Hepatocyte (in vitro differentiated cells): ENCODE measurements around the gene CENPB. TPM values are rescaled to one million over a fixed set of nuclear protein-coding genes. Genes with fewer than 3 reads are reported as not detected.

Experiments
- DNase-seq: peaks from one replicate; pipeline ENCODE4 v3.0.0-alpha.2; 2016; ENCODE audit warnings: low spot score
- H2AFZ ChIP-seq: fragments of 200-600 bp; sonication (generic); 2 replicates; pipeline ENCODE4 v1.6.0; 2016; ENCODE audit warnings: antibody characterized with exemption, mild to moderate bottlenecking
- H3K27ac ChIP-seq: fragments of 200-600 bp; sonication (generic); 2 replicates; pipeline ENCODE4 v1.5.1; 2016; ENCODE audit warnings: mild to moderate bottlenecking
- H3K27me3 ChIP-seq: fragments of 200-600 bp; sonication (generic); 2 replicates; pipeline ENCODE4 v1.6.1; 2016
- H3K36me3 ChIP-seq: fragments of 200-600 bp; sonication (generic); replicated peaks from 2 replicates; pipeline ENCODE4 v1.5.1; 2016; ENCODE audit warnings: low read depth; ENCODE audit not compliant: insufficient read depth
- H3K4me1 ChIP-seq: fragments of 200-600 bp; sonication (generic); 2 replicates; pipeline ENCODE4 v1.5.1; 2016; ENCODE audit warnings: mild to moderate bottlenecking, moderate library complexity; ENCODE audit not compliant: insufficient read depth
- H3K4me2 ChIP-seq: fragments of 200-600 bp; sonication (generic); 2 replicates; pipeline ENCODE4 v1.6.0; 2016
- H3K4me3 ChIP-seq: fragments of 200-600 bp; sonication (generic); 2 replicates; pipeline ENCODE4 v1.5.1; 2016; ENCODE audit warnings: mild to moderate bottlenecking
- H3K79me2 ChIP-seq: fragments of 200-600 bp; sonication (generic); 2 replicates; pipeline ENCODE4 v1.6.0; 2017; ENCODE audit warnings: mild to moderate bottlenecking
- H3K9me2 ChIP-seq: fragments of 200-600 bp; sonication (generic); replicated peaks from 2 replicates; pipeline ENCODE4 v1.6.0; 2017; ENCODE audit warnings: mild to moderate bottlenecking; ENCODE audit not compliant: insufficient read depth
- H3K9me3 ChIP-seq: fragments of 200-600 bp; sonication (generic); 2 replicates; pipeline ENCODE4 v1.5.1; 2016; ENCODE audit warnings: low read depth, mild to moderate bottlenecking
- H4K20me1 ChIP-seq: fragments of 200-600 bp; sonication (generic); 2 replicates; pipeline ENCODE4 v1.6.0; 2016; ENCODE audit warnings: mild to moderate bottlenecking; ENCODE audit not compliant: insufficient read depth, poor library complexity, severe bottlenecking
- CTCF ChIP-seq: fragments of 200-600 bp; sonication (generic); IDR thresholded peaks from 2 replicates; pipeline ENCODE4 v1.5.1; 2016; ENCODE audit warnings: antibody characterized with exemption, mild to moderate bottlenecking; ENCODE audit not compliant: poor library complexity
- EZH2 ChIP-seq: fragments of 200-600 bp; sonication (generic); IDR thresholded peaks from 2 replicates; pipeline ENCODE4 v1.6.1; 2016; ENCODE audit warnings: antibody characterized with exemption, mild to moderate bottlenecking, borderline replicate concordance
- EZH2phosphoT487 ChIP-seq: fragments of 200-600 bp; sonication (generic); IDR thresholded peaks from one replicate; pipeline ENCODE4 v1.6.1; 2018; ENCODE audit warnings: antibody characterized with exemption, mild to moderate bottlenecking, low read depth, moderate library complexity; ENCODE audit not compliant: unreplicated experiment, severe bottlenecking
- WGBS: methylation state at CpG from one replicate; pipeline ENCODE4 v1.1.6; 2016; ENCODE audit warnings: low lambda C conversion rate; ENCODE audit errors: missing lambda C conversion rate; 5-methylcytosine and 5-hydroxymethylcytosine counted together
- polyA plus RNA-seq: library from polyadenylated mRNA; unstranded; fragments of >200 nt; fragmentation: Nextera tagmentation; extraction: Ambion mirVana; gene quantifications from 2 replicates; pipeline ENCODE4 v1.2.1, GENCODE V29; 2016
- total RNA-seq: library from RNA; depleted of rRNA; stranded (reverse); fragments of >200 nt; gene quantifications from 2 replicates; pipeline ENCODE4 v1.2.3, GENCODE V29; 2014

CENPB gene
- total and polyA plus RNA-seq, 2 experiments from 2014 or later = 21.2 to 46.7 TPM

- H3K27ac ChIP-seq = no peak overlapping the region
- no peak overlapping the region for H3K4me2 ChIP-seq
- H2AFZ ChIP-seq = no peak overlapping the region
- H4K20me1 ChIP-seq = no peaks in the 10 kb centered on the region
- WGBS = 94% methylated on average over 11 of the region's 11 CpGs
- no peaks in the 10 kb centered on the region for H3K9me2 ChIP-seq
- no peaks in the 10 kb centered on the region for H3K79me2 ChIP-seq
- DNase-seq = no peak
- H3K27me3 ChIP-seq = no peaks in the 10 kb centered on the region
- H3K9me3 ChIP-seq = no peaks in the 10 kb centered on the region
- no peak overlapping the region for H3K4me3 ChIP-seq
- H3K4me1 ChIP-seq = peaks cover 38% of the 10 kb centered on the region
- no peaks in the 10 kb centered on the region for H3K36me3 ChIP-seq
- no peak for TF ChIP-seq EZH2
- TF ChIP-seq CTCF = no peak
- no peak for TF ChIP-seq EZH2phosphoT487
These were observed 17.8 kb upstream of the CENPB start for GRCh38 chr20:3804254-3804751.

- no peak overlapping the region for H3K27ac ChIP-seq
- no peaks in the 10 kb centered on the region for H3K27me3 ChIP-seq
- no peaks in the 10 kb centered on the region for H4K20me1 ChIP-seq
- H2AFZ ChIP-seq = no peak overlapping the region
- no peaks in the 10 kb centered on the region for H3K36me3 ChIP-seq
- no peak overlapping the region for H3K4me2 ChIP-seq
- H3K79me2 ChIP-seq = peaks cover 4% of the 10 kb centered on the region
- TF ChIP-seq CTCF (no peak), EZH2 (no peak), EZH2phosphoT487 (no peak)
- DNase-seq = no peak
- H3K9me3 ChIP-seq = no peaks in the 10 kb centered on the region
- H3K9me2 ChIP-seq = no peaks in the 10 kb centered on the region
- H3K4me1 ChIP-seq = peaks cover 43% of the 10 kb centered on the region
- over 99% methylated on average over 6 of the region's 6 CpGs for WGBS
- H3K4me3 ChIP-seq = no peak overlapping the region
These were observed 17.3 kb upstream of the CENPB start for GRCh38 chr20:3803854-3804253.

- no peaks in the 10 kb centered on the region for H4K20me1 ChIP-seq
- no peak overlapping the region for H3K4me2 ChIP-seq
- H3K36me3 ChIP-seq = no peaks in the 10 kb centered on the region
- H3K4me1 ChIP-seq = peaks cover 45% of the 10 kb centered on the region
- no peaks in the 10 kb centered on the region for H3K27me3 ChIP-seq
- no peak overlapping the region for H3K27ac ChIP-seq
- H3K9me3 ChIP-seq = no peaks in the 10 kb centered on the region
- peaks cover 10% of the 10 kb centered on the region for H3K79me2 ChIP-seq
- WGBS = 96% methylated on average over 14 of the region's 14 CpGs
- no peak overlapping the region for H3K4me3 ChIP-seq
- H3K9me2 ChIP-seq = no peaks in the 10 kb centered on the region
- no peak overlapping the region for H2AFZ ChIP-seq
- TF ChIP-seq CTCF = no peak
- no peak for TF ChIP-seq EZH2
- TF ChIP-seq EZH2phosphoT487 = no peak
- DNase-seq = no peak
These were observed 16.7 kb upstream of the CENPB start for GRCh38 chr20:3803289-3803688.
